ENCODE results near the gene BUD31.

The BUD31 gene

DNA sequence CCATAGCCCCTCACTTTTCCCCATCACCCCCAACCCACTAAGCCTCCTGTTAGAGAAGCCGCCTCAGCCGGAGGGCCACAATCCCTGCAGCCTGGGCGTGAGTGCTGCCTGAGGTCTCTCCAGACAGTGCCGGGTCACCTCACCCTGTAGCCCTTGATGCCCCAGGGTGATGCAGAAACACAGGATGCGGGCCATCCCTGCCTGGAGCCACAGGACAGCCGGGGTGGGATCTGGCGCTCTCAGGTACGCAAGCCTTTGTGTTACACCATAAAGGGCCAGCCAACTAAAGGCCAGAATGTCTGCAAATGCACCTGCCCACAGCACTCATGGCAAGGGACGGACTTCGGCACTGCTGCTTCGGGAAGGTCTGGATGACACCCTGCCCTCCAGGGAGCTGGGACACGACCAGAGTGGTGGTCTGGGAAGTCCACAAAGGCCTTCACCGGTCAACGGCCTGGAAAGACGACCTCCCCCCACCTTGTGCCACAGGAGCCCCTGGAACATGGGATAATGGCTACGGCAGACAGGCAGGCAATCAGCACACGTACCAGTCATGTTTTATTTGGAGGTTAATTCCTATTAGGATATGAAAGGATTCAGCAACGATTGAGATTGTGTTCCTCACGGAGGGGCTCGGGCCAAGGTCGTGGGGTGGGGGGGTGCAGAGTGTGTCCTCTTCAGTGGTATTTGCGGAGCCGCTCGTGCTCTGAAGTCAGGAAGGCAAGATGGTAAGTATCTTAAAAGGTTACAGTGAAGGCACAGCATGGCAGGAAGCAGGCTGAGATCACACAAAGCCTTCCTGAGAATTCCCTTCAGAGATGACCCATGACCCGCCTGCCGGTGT lies 49.1 kb downstream of the BUD31 start:
- ATAC-seq (ENCODE audit: low read depth) (no peak), DNase-seq (ENCODE audit: low spot score) (no peak)
- Histone ChIP-seq H3K9me3 (ENCODE audit: severe bottlenecking) (no peaks in the 10 kb centered on the region), H3K4me1 (ENCODE audit: insufficient read depth, poor library complexity, severe bottlenecking) (no peaks in the 10 kb centered on the region), H3K36me3 (ENCODE audit: low read depth) (peaks cover 86% of the 10 kb centered on the region), H3K4me3 (ENCODE audit: severe bottlenecking) (no peak overlapping the region), H3K27ac (ENCODE audit: poor library complexity, severe bottlenecking) (no peak overlapping the region), H3K27me3 (ENCODE audit: insufficient read depth, poor library complexity, severe bottlenecking) (no peaks in the 10 kb centered on the region)
- TF ChIP-seq, protein P1, sequence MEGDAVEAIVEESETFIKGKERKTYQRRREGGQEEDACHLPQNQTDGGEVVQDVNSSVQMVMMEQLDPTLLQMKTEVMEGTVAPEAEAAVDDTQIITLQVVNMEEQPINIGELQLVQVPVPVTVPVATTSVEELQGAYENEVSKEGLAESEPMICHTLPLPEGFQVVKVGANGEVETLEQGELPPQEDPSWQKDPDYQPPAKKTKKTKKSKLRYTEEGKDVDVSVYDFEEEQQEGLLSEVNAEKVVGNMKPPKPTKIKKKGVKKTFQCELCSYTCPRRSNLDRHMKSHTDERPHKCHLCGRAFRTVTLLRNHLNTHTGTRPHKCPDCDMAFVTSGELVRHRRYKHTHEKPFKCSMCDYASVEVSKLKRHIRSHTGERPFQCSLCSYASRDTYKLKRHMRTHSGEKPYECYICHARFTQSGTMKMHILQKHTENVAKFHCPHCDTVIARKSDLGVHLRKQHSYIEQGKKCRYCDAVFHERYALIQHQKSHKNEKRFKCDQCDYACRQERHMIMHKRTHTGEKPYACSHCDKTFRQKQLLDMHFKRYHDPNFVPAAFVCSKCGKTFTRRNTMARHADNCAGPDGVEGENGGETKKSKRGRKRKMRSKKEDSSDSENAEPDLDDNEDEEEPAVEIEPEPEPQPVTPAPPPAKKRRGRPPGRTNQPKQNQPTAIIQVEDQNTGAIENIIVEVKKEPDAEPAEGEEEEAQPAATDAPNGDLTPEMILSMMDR (IDR thresholded peaks at IDR 0.05; ENCODE audit: poor library complexity, severe bottlenecking): no peak

DNA sequence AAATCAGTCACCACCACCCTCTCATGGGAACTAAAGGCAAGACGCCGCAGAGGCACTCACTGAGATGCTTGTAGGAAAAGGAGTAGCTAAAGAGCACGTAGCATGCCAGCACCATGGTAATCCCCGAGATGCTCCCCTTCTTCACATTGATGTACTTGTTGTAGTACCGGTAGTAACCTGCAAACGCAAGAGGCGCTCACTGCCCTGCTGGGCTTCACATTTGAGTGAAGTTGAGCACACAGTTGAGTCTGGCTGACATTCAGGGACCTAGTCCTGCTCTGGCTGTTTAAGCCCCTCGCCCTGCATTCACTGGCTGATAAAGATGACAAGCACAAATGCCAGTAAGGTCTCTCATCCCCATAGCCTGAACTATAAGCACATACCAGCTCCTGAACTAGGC lies 50.3 kb downstream of the BUD31 start:
- peaks cover 87% of the 10 kb centered on the region for H3K36me3 ChIP-seq (ENCODE audit: low read depth)
- TF ChIP-seq, protein P1 (IDR thresholded peaks at IDR 0.05; ENCODE audit: poor library complexity, severe bottlenecking): peak; percentile 27
- H3K9me3 ChIP-seq (ENCODE audit: severe bottlenecking): no peaks in the 10 kb centered on the region
- no peak overlapping the region for H3K27ac ChIP-seq (ENCODE audit: poor library complexity, severe bottlenecking)
- no peaks in the 10 kb centered on the region for H3K4me1 ChIP-seq (ENCODE audit: insufficient read depth, poor library complexity, severe bottlenecking)
- H3K27me3 ChIP-seq (ENCODE audit: insufficient read depth, poor library complexity, severe bottlenecking): no peaks in the 10 kb centered on the region
- DNase-seq (ENCODE audit: low spot score) (no peak), ATAC-seq (ENCODE audit: low read depth) (peak; percentile 38; the same call in 1 of the 3 replicates)
- no peak overlapping the region for H3K4me3 ChIP-seq (ENCODE audit: severe bottlenecking)

DNA sequence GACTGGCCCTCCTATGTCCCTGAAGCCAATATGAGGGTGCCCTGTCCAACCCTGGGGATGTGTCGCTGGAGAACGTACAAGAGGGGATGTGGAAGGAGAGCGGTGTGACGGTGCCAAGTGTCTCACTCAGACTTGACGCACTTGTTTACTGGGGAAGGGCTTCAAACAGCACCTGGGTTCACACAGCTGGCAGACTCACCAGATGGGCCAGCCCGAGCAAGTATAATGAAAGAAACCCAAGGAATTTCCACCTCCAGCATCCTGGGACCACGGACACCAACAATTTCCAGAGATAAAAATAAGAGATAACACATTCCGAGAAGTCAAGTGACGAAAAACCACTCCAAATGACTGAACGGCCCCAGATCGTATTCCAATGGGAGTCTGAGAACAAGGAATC lies 51.9 kb downstream of the BUD31 start:
- no peak overlapping the region for H3K4me3 ChIP-seq (ENCODE audit: severe bottlenecking)
- no peaks in the 10 kb centered on the region for H3K27me3 ChIP-seq (ENCODE audit: insufficient read depth, poor library complexity, severe bottlenecking)
- no peaks in the 10 kb centered on the region for H3K4me1 ChIP-seq (ENCODE audit: insufficient read depth, poor library complexity, severe bottlenecking)
- no peaks in the 10 kb centered on the region for H3K9me3 ChIP-seq (ENCODE audit: severe bottlenecking)
- ATAC-seq (ENCODE audit: low read depth): no peak
- H3K27ac ChIP-seq (ENCODE audit: poor library complexity, severe bottlenecking): no peak overlapping the region
- TF ChIP-seq, protein P1 (IDR thresholded peaks at IDR 0.05; ENCODE audit: poor library complexity, severe bottlenecking): no peak
- peaks cover 78% of the 10 kb centered on the region for H3K36me3 ChIP-seq (ENCODE audit: low read depth)
- no peak for DNase-seq (ENCODE audit: low spot score)

DNA sequence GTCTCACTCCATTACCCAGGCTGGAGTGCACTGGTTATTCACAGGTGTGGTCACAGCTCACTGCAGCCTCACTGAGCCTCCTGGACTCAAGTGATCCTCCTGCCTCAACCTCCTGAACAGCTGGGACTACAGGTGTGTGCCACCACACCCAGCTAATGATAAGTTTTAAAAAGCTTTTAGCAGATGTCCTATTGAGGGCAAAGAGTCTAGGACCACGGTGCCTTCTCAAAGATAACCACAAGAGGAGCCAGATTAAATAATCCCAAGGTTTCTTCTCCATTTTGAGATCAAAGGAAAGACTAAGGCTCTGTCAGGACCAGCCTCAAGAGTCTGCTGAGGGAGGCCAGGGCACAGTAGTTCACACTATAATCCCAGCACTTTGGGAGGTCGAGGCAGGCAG lies 52.5 kb downstream of the BUD31 start:
- no peak overlapping the region for H3K27ac ChIP-seq (ENCODE audit: poor library complexity, severe bottlenecking)
- TF ChIP-seq, protein P1 (IDR thresholded peaks at IDR 0.05; ENCODE audit: poor library complexity, severe bottlenecking): no peak
- H3K27me3 ChIP-seq (ENCODE audit: insufficient read depth, poor library complexity, severe bottlenecking): no peaks in the 10 kb centered on the region
- no peaks in the 10 kb centered on the region for H3K9me3 ChIP-seq (ENCODE audit: severe bottlenecking)
- H3K4me1 ChIP-seq (ENCODE audit: insufficient read depth, poor library complexity, severe bottlenecking): no peaks in the 10 kb centered on the region
- peaks cover 73% of the 10 kb centered on the region for H3K36me3 ChIP-seq (ENCODE audit: low read depth)
- H3K4me3 ChIP-seq (ENCODE audit: severe bottlenecking): no peak overlapping the region
- ATAC-seq (ENCODE audit: low read depth): no peak
- DNase-seq (ENCODE audit: low spot score): no peak

DNA sequence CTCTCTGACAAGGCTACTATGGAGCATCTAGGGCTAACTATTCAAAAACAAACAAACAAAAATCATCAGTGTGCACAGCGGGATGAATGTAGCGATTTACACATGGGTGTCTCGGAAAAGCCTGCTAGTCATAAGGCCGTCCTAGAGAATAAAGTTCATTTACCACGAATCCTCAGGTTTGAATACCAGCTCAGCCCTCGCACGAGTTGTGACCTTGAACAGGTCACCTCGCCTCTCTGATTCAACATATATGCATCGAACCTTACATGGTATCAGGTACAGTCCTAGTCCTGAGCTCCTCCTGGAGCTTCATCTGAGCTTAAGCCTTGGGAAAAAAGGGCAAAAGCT lies 56.6 kb downstream of the BUD31 start:
- H3K9me3 ChIP-seq (ENCODE audit: severe bottlenecking): no peaks in the 10 kb centered on the region
- no peaks in the 10 kb centered on the region for H3K4me1 ChIP-seq (ENCODE audit: insufficient read depth, poor library complexity, severe bottlenecking)
- peak overlapping the region; percentile 62 for H3K27ac ChIP-seq (ENCODE audit: poor library complexity, severe bottlenecking)
- peaks cover 39% of the 10 kb centered on the region for H3K36me3 ChIP-seq (ENCODE audit: low read depth)
- DNase-seq (ENCODE audit: low spot score) (no peak), ATAC-seq (ENCODE audit: low read depth) (peak; percentile 18; the same call in 2 of the 3 replicates)
- TF ChIP-seq, protein P1 (IDR thresholded peaks at IDR 0.05; ENCODE audit: poor library complexity, severe bottlenecking): no peak
- no peaks in the 10 kb centered on the region for H3K27me3 ChIP-seq (ENCODE audit: insufficient read depth, poor library complexity, severe bottlenecking)
- peak overlapping the region; percentile 54 for H3K4me3 ChIP-seq (ENCODE audit: severe bottlenecking)
